HEK293 (cell line): ENCODE results near the gene WNK3.
"Not testable (repeated sequence)": the region's sequence is repeated elsewhere in the genome, so short reads cannot be mapped to it uniquely, and the experiment has no call there.

ENCODE experiments used
- CTCF ChIA-PET: fragments of 350-600 bp; formaldehyde crosslinking; extraction: SDS; loops from one replicate; lab custom pipeline; 2021; ENCODE audit warnings: antibody characterized with exemption; lab: Yijun Ruan, JAX
- POLR2A ChIA-PET: fragments of 300-600 bp; formaldehyde crosslinking; extraction: SDS; loops from one replicate; lab custom pipeline; 2020; ENCODE audit warnings: antibody characterized with exemption, inconsistent platforms; lab: Yijun Ruan, JAX
- H3K27ac ChIP-seq: fragments of 200-500 bp; sonication (Bioruptor generic); 2 replicates; pipeline ENCODE4 v1.5.1; 2014; ENCODE audit warnings: low read depth, low read length, control low read depth, inconsistent platforms; ENCODE audit errors: extremely low read depth
- H3K36me3 ChIP-seq, 2 experiments: fragments of 200-500 bp in 1 of 2; sonication (Bioruptor generic) in 1 of 2; 1 replicate in 1 of 2; 2 replicates in 1 of 2; pipeline ENCODE4 v1.5.1; 2014 to 2017; ENCODE audit warnings: inconsistent platforms in 2 of 2, low read length in 2 of 2; ENCODE audit not compliant: control insufficient read depth in 2 of 2, insufficient read depth in 1 of 2
- H3K4me1 ChIP-seq: fragments of 200-500 bp; sonication (Bioruptor generic); 2 replicates; pipeline ENCODE4 v1.5.1; 2014; ENCODE audit warnings: mild to moderate bottlenecking, low read length, inconsistent platforms; ENCODE audit not compliant: control insufficient read depth, insufficient read depth
- H3K4me3 ChIP-seq: 2 replicates; pipeline ENCODE4 v1.5.1; 2011; ENCODE audit warnings: low read depth, mild to moderate bottlenecking, control low read depth, low read length, moderate library complexity
- H3K9me3 ChIP-seq: fragments of 200-500 bp; sonication (Bioruptor generic); 2 replicates; pipeline ENCODE4 v1.5.1; 2014; ENCODE audit warnings: low read depth, low read length, inconsistent platforms; ENCODE audit not compliant: control insufficient read depth, insufficient read depth
- BCL11A ChIP-seq: fragments of 450-650 bp; formaldehyde crosslinking; IDR thresholded peaks from 2 replicates; pipeline ENCODE4 v1.5.1; 2016; ENCODE audit warnings: low read depth, missing biosample characterization, missing genetic modification characterization
- PBX3 ChIP-seq: sonication (generic); formaldehyde crosslinking; IDR thresholded peaks from 2 replicates; pipeline ENCODE4 v1.8.1; 2022; ENCODE audit warnings: mild to moderate bottlenecking, moderate library complexity, missing genetic modification reagents
- PRDM2 ChIP-seq: fragments of 450-650 bp; formaldehyde crosslinking; IDR thresholded peaks from 2 replicates; pipeline ENCODE4 v1.5.1; 2016; ENCODE audit warnings: missing biosample characterization, missing genetic modification characterization, borderline replicate concordance
- YY2 ChIP-seq: fragments of 450-650 bp; formaldehyde crosslinking; IDR thresholded peaks from 2 replicates; pipeline ENCODE4 v1.5.1; 2016; ENCODE audit warnings: missing biosample characterization, missing genetic modification characterization
- ZBTB11 ChIP-seq: fragments of 450-650 bp; formaldehyde crosslinking; conservative IDR thresholded peaks from 2 replicates; pipeline ENCODE4 v1.5.1; 2016; ENCODE audit warnings: low read depth, missing biosample characterization, missing genetic modification characterization
- ZFHX2 ChIP-seq: fragments of 450-650 bp; formaldehyde crosslinking; conservative IDR thresholded peaks from 2 replicates; pipeline ENCODE4 v1.5.1; 2016; ENCODE audit warnings: missing biosample characterization, missing genetic modification characterization
- ZFP3 ChIP-seq: fragments of 450-650 bp; formaldehyde crosslinking; IDR thresholded peaks from 2 replicates; pipeline ENCODE4 v1.5.1; 2016; ENCODE audit warnings: low read depth, missing biosample characterization, missing genetic modification characterization
- ZNF155 ChIP-seq: fragments of 450-650 bp; formaldehyde crosslinking; IDR thresholded peaks from 2 replicates; pipeline ENCODE4 v1.5.1; 2016; ENCODE audit warnings: missing biosample characterization, missing genetic modification characterization
- ZNF2 ChIP-seq: fragments of 450-650 bp; formaldehyde crosslinking; IDR thresholded peaks from 2 replicates; pipeline ENCODE4 v1.5.1; 2016; ENCODE audit warnings: missing biosample characterization, missing genetic modification characterization
- ZNF214 ChIP-seq: fragments of 450-650 bp; formaldehyde crosslinking; IDR thresholded peaks from 2 replicates; pipeline ENCODE4 v1.5.1; 2017; ENCODE audit warnings: missing biosample characterization, mild to moderate bottlenecking, missing genetic modification characterization, borderline replicate concordance
- ZNF48 ChIP-seq: fragments of 450-650 bp; formaldehyde crosslinking; IDR thresholded peaks from 2 replicates; pipeline ENCODE4 v1.5.1; 2016; ENCODE audit warnings: missing biosample characterization, missing genetic modification characterization
- ZNF558 ChIP-seq: fragments of 450-650 bp; formaldehyde crosslinking; IDR thresholded peaks from 2 replicates; pipeline ENCODE4 v1.5.1; 2016; ENCODE audit warnings: missing biosample characterization, missing genetic modification characterization
- ZNF580 ChIP-seq: fragments of 450-650 bp; formaldehyde crosslinking; IDR thresholded peaks from 2 replicates; pipeline ENCODE4 v1.5.1; 2016; ENCODE audit warnings: missing biosample characterization, missing genetic modification characterization
- ZNF585B ChIP-seq: fragments of 450-650 bp; formaldehyde crosslinking; IDR thresholded peaks from 2 replicates; pipeline ENCODE4 v1.5.1; 2016; ENCODE audit warnings: missing biosample characterization, missing genetic modification characterization
- ZNF670 ChIP-seq: fragments of 450-650 bp; formaldehyde crosslinking; IDR thresholded peaks from 2 replicates; pipeline ENCODE4 v1.5.1; 2016; ENCODE audit warnings: missing biosample characterization, missing genetic modification characterization, low read depth
- ZNF768 ChIP-seq: fragments of 450-650 bp; formaldehyde crosslinking; IDR thresholded peaks from 2 replicates; pipeline ENCODE4 v1.5.1; 2018; ENCODE audit warnings: missing biosample characterization, mild to moderate bottlenecking, missing genetic modification characterization
- ZNF837 ChIP-seq: fragments of 450-650 bp; formaldehyde crosslinking; IDR thresholded peaks from 2 replicates; pipeline ENCODE4 v1.5.1; 2016; ENCODE audit warnings: missing biosample characterization, missing genetic modification characterization

The WNK3 gene

GRCh38 chrX:54386314-54386713 lies 28.5 kb upstream of the WNK3 start:
- H3K4me1 ChIP-seq = no peaks in the 10 kb centered on the region
- no peak overlapping the region for H3K4me3 ChIP-seq
- H3K9me3 ChIP-seq = no peaks in the 10 kb centered on the region
- TF ChIP-seq ZFHX2 (tag by site-specific recombination) (no peak), ZNF585B (tag by site-specific recombination) (no peak), ZNF580 (tag by site-specific recombination) (no peak), PBX3 (no peak), PRDM2 (tag by site-specific recombination) (no peak), ZNF670 (tag by site-specific recombination) (no peak), YY2 (tag by site-specific recombination) (no peak), ZFP3 (tag by site-specific recombination) (no peak), ZNF155 (no peak)
- TF ChIP-seq, all 188 proteins: peak for 0
- Histone ChIP-seq H3K36me3 (no peaks in the 10 kb centered on the region), H3K27ac (no peak overlapping the region)
- POLR2A ChIA-PET = interaction anchor here (0.6 kb wide), 1 partner anchor 57 kb away, joined by 3 read pairs; no protein-coding TSS in a partner anchor
- CTCF ChIA-PET = interaction anchor here (0.6 to 1.4 kb wide), 3 partner anchors 35 to 342 kb away, joined by 3 to 4 read pairs (median 3); partner anchors contain the start of gene PHF8

GRCh38 chrX:54384661-54385060 lies 26.8 kb upstream of the WNK3 start:
- H3K4me1 ChIP-seq, H3K9me3 ChIP-seq, H3K27ac ChIP-seq, H3K36me3 ChIP-seq, H3K4me3 ChIP-seq: not testable (repeated sequence)
- ChIA-PET CTCF (interaction anchor here (0.6 kb wide), 1 partner anchor 51 kb away, joined by 3 read pairs; no protein-coding TSS in a partner anchor), POLR2A (interaction anchor here (0.6 kb wide), 1 partner anchor 176 kb away, joined by 7 read pairs; no protein-coding TSS in a partner anchor)

- H3K4me1 ChIP-seq = no peaks in the 10 kb centered on the region
- H3K36me3 ChIP-seq = no peaks in the 10 kb centered on the region
- ChIA-PET POLR2A (no interaction called here), CTCF (interaction anchor here (1.5 kb wide), 1 partner anchor 113 kb away, joined by 4 read pairs; no protein-coding TSS in a partner anchor)
- no peak for TF ChIP-seq ZNF768 (tag by site-specific recombination)
- TF ChIP-seq BCL11A (tag by site-specific recombination) = no peak
- TF ChIP-seq ZBTB11 = no peak
- TF ChIP-seq ZNF214 = no peak
- TF ChIP-seq ZNF48 = no peak
- no peak for TF ChIP-seq ZNF2
- TF ChIP-seq ZNF558 (tag by site-specific recombination) = no peak
- TF ChIP-seq ZNF837 (tag by site-specific recombination) = no peak
- no peaks in the 10 kb centered on the region for H3K9me3 ChIP-seq
- no peak overlapping the region for H3K27ac ChIP-seq
- no peak overlapping the region for H3K4me3 ChIP-seq
Observed at GRCh38 chrX:54359408-54359807, 1.6 kb upstream of the WNK3 start.
